M059J (cell line): Measurements from ENCODE around the gene LGR4. TPM values are rescaled to one million over a fixed set of nuclear protein-coding genes. Genes with fewer than 3 reads are reported as not detected.

Source experiments
- DNase-seq: peaks from one replicate; pipeline ENCODE4 v3.0.0-alpha.2; 2012; ENCODE audit warnings: low read depth
- total RNA-seq: library from RNA; depleted of rRNA; stranded (reverse); fragments of >200 nt; shearing (Covaris generic); gene quantifications from 2 replicates; pipeline ENCODE4 v1.2.3, GENCODE V29; 2014

The LGR4 gene
- total RNA-seq, 1 experiment from 2014 or later = 45.2 TPM

- no peak for DNase-seq
Measured at GRCh38 chr11:27383645-27384044, 88.9 kb downstream of the LGR4 start.

GRCh38 chr11:27381238-27381666 is 91.3 kb downstream of the LGR4 start:
- DNase-seq = no peak

GRCh38 chr11:27380771-27381170 is 91.8 kb downstream of the LGR4 start:
- DNase-seq = no peak

GRCh38 chr11:27379449-27379848 is 93.1 kb downstream of the LGR4 start:
- no peak for DNase-seq

GRCh38 chr11:27375370-27375769 is 97.2 kb downstream of the LGR4 start:
- no peak for DNase-seq

- DNase-seq = no peak
Measured at GRCh38 chr11:27373856-27374602, 98.6 kb downstream of the LGR4 start.

- DNase-seq = no peak
Measured at GRCh38 chr11:27373392-27373791, 99.2 kb downstream of the LGR4 start.

- DNase-seq = no peak
Measured at GRCh38 chr11:27372164-27372563, 100.4 kb downstream of the LGR4 start.

GRCh38 chr11:27371489-27371888 is 101.1 kb downstream of the LGR4 start:
- no peak for DNase-seq

GRCh38 chr11:27370374-27370773 is 102.2 kb downstream of the LGR4 start:
- DNase-seq = no peak

- no peak for DNase-seq
Measured at GRCh38 chr11:27367881-27368280, 104.7 kb downstream of the LGR4 start.

- no peak for DNase-seq
Measured at GRCh38 chr11:27363576-27364117, 108.9 kb downstream of the LGR4 start.

- DNase-seq = peak; percentile 95
Measured at GRCh38 chr11:27362749-27363575, 109.6 kb downstream of the LGR4 start, which contains the start of gene CCDC34. Gene CCDC34, minus strand, starts transcription at chr11:27363215. Its CDS starts 21 bp downstream, at chr11:27363194.

- DNase-seq = no peak
Measured at GRCh38 chr11:27361649-27362431, 110.8 kb downstream of the LGR4 start.

GRCh38 chr11:27358296-27358695 is 114.3 kb downstream of the LGR4 start:
- DNase-seq = no peak

GRCh38 chr11:27357250-27357649 is 115.3 kb downstream of the LGR4 start:
- no peak for DNase-seq

- no peak for DNase-seq
Measured at GRCh38 chr11:27356624-27357222, 115.9 kb downstream of the LGR4 start.

- no peak for DNase-seq
Measured at GRCh38 chr11:27355575-27356104, 117.0 kb downstream of the LGR4 start.

GRCh38 chr11:27354359-27354965 is 118.1 kb downstream of the LGR4 start:
- no peak for DNase-seq

GRCh38 chr11:27353593-27354358 is 118.8 kb downstream of the LGR4 start:
- DNase-seq = no peak
